Measurements from ENCODE around the gene FBXL5. TPM values are rescaled to one million over a fixed set of nuclear protein-coding genes. Genes with fewer than 3 reads are reported as not detected.

The FBXL5 gene
- polyA plus RNA-seq, 3 donors, result 112 to 142 (median 120) TPM

GRCh38 chr4:15598644-15599043 is 56.5 kb downstream of the FBXL5 start:
- no peak for DNase-seq (ENCODE audit: extremely low read depth in 1 of 11, low read depth in 9 of 11, low spot score in 4 of 11)

- DNase-seq (ENCODE audit: extremely low read depth in 1 of 11, low read depth in 9 of 11, low spot score in 4 of 11), result no peak
These were observed 62.4 kb downstream of the FBXL5 start for GRCh38 chr4:15592799-15593198.

GRCh38 chr4:15587649-15588048 is 67.5 kb downstream of the FBXL5 start:
- no peak for DNase-seq (ENCODE audit: extremely low read depth in 1 of 11, low read depth in 9 of 11, low spot score in 4 of 11)

GRCh38 chr4:15586066-15586465 is 69.1 kb downstream of the FBXL5 start:
- DNase-seq (ENCODE audit: extremely low read depth in 1 of 11, low read depth in 9 of 11, low spot score in 4 of 11), result no peak

- no peak for DNase-seq (ENCODE audit: extremely low read depth in 1 of 11, low read depth in 9 of 11, low spot score in 4 of 11)
These were observed 69.8 kb downstream of the FBXL5 start for GRCh38 chr4:15585331-15585730.

GRCh38 chr4:15584785-15585184 is 70.4 kb downstream of the FBXL5 start:
- no peak for DNase-seq (ENCODE audit: extremely low read depth in 1 of 11, low read depth in 9 of 11, low spot score in 4 of 11)

- no peak for DNase-seq (ENCODE audit: extremely low read depth in 1 of 11, low read depth in 9 of 11, low spot score in 4 of 11)
These were observed 77.6 kb downstream of the FBXL5 start for GRCh38 chr4:15577508-15577907.

GRCh38 chr4:15575966-15576365 is 79.2 kb downstream of the FBXL5 start:
- no peak for DNase-seq (ENCODE audit: extremely low read depth in 1 of 11, low read depth in 9 of 11, low spot score in 4 of 11)

GRCh38 chr4:15569746-15570145 is 85.4 kb downstream of the FBXL5 start:
- DNase-seq (ENCODE audit: extremely low read depth in 1 of 11, low read depth in 9 of 11, low spot score in 4 of 11), result no peak

- DNase-seq (ENCODE audit: extremely low read depth in 1 of 11, low read depth in 9 of 11, low spot score in 4 of 11), result no peak
These were observed 86.3 kb downstream of the FBXL5 start for GRCh38 chr4:15568821-15569220.

- no peak for DNase-seq (ENCODE audit: extremely low read depth in 1 of 11, low read depth in 9 of 11, low spot score in 4 of 11)
These were observed 91.3 kb downstream of the FBXL5 start for GRCh38 chr4:15563871-15564270.

- no peak for DNase-seq (ENCODE audit: extremely low read depth in 1 of 11, low read depth in 9 of 11, low spot score in 4 of 11)
These were observed 92.5 kb downstream of the FBXL5 start for GRCh38 chr4:15562623-15563022.

GRCh38 chr4:15562114-15562513 is 93.0 kb downstream of the FBXL5 start:
- DNase-seq (ENCODE audit: extremely low read depth in 1 of 11, low read depth in 9 of 11, low spot score in 4 of 11), result no peak

GRCh38 chr4:15558561-15558960 is 96.6 kb downstream of the FBXL5 start:
- no peak for DNase-seq (ENCODE audit: extremely low read depth in 1 of 11, low read depth in 9 of 11, low spot score in 4 of 11)

- DNase-seq (ENCODE audit: extremely low read depth in 1 of 11, low read depth in 9 of 11, low spot score in 4 of 11), result no peak
These were observed 97.2 kb downstream of the FBXL5 start for GRCh38 chr4:15557786-15558550.

GRCh38 chr4:15556511-15557092 is 98.6 kb downstream of the FBXL5 start:
- DNase-seq (ENCODE audit: extremely low read depth in 1 of 11, low read depth in 9 of 11, low spot score in 4 of 11), result no peak

Other genes starting within 250 kb of the FBXL5 start
- gene C1QTNF7, start 227.3 kb downstream of the FBXL5 start, polyA plus RNA-seq (ENCODE audit: insufficient read length in 3 of 3), result 10 to 100 TPM; 24.0 to 25.8 (median 24.5) TPM
- 10 to 100 TPM; 51.4 to 64.4 (median 56.8) TPM for gene CC2D2A, start 185.5 kb downstream of the FBXL5 start, polyA plus RNA-seq (ENCODE audit: insufficient read length in 3 of 3)
- gene FAM200B, start 26.5 kb upstream of the FBXL5 start, polyA plus RNA-seq (ENCODE audit: insufficient read length in 3 of 3), result 10 to 100 TPM; 70.1 to 78.9 (median 72.7) TPM
- gene BST1, start 47.7 kb upstream of the FBXL5 start, polyA plus RNA-seq (ENCODE audit: insufficient read length in 3 of 3), result 10 to 100 TPM; 14.4 to 16.7 (median 15.2) TPM
- gene CD38, start 123.0 kb upstream of the FBXL5 start, polyA plus RNA-seq (ENCODE audit: insufficient read length in 3 of 3), result 1 to 10 TPM in 1 of 3 donors, under 1 TPM in 2; 0.82 to 1.2 (median 0.92) TPM

Measured in renal cortex interstitium (tissue), 11 donors.